HepG2 (cell line): ENCODE data around the gene NOL4L.

Experiments
- BRCA1 ChIP-seq: sonication (generic); formaldehyde crosslinking; IDR thresholded peaks from 2 replicates; pipeline ENCODE4 v1.4.0; 2020; ENCODE audit warnings: missing genetic modification reagents
- CTCF ChIP-seq: sonication (generic); formaldehyde crosslinking; IDR thresholded peaks from 2 replicates; pipeline ENCODE4 v1.5.0; 2020; ENCODE audit warnings: mild to moderate bottlenecking, missing genetic modification reagents, moderate library complexity
- JUN ChIP-seq: sonication (generic); formaldehyde crosslinking; IDR thresholded peaks from 2 replicates; pipeline ENCODE4 v1.4.0; 2020; ENCODE audit warnings: mild to moderate bottlenecking, missing genetic modification reagents
- MYC ChIP-seq: sonication (generic); formaldehyde crosslinking; IDR thresholded peaks from 2 replicates; pipeline ENCODE4 v1.9.0; 2021; ENCODE audit warnings: missing genetic modification reagents, borderline replicate concordance
- RFXAP ChIP-seq: sonication (generic); formaldehyde crosslinking; IDR thresholded peaks from 2 replicates; pipeline ENCODE4 v1.4.0; 2020; ENCODE audit warnings: missing genetic modification reagents, borderline replicate concordance
- SMC3 ChIP-seq: IDR thresholded peaks from 2 replicates; pipeline ENCODE4 v1.6.1; 2011; ENCODE audit warnings: low read length, improper control_type of control experiment
- ZNF83 ChIP-seq: sonication (generic); formaldehyde crosslinking; IDR thresholded peaks from 2 replicates; pipeline ENCODE4 v1.4.0; 2020; ENCODE audit warnings: missing genetic modification reagents, mild to moderate bottlenecking, borderline replicate concordance
- ZZZ3 ChIP-seq: sonication (generic); formaldehyde crosslinking; IDR thresholded peaks from 2 replicates; pipeline ENCODE4 v1.4.0; 2020; ENCODE audit warnings: missing genetic modification reagents, mild to moderate bottlenecking, borderline replicate concordance
- TF ChIP-seq, protein P1 (sequence below): IDR thresholded peaks from 2 replicates; pipeline ENCODE4 v1.6.1; 2012; ENCODE audit warnings: low read depth, low read length, improper control_type of control experiment

DNA sequence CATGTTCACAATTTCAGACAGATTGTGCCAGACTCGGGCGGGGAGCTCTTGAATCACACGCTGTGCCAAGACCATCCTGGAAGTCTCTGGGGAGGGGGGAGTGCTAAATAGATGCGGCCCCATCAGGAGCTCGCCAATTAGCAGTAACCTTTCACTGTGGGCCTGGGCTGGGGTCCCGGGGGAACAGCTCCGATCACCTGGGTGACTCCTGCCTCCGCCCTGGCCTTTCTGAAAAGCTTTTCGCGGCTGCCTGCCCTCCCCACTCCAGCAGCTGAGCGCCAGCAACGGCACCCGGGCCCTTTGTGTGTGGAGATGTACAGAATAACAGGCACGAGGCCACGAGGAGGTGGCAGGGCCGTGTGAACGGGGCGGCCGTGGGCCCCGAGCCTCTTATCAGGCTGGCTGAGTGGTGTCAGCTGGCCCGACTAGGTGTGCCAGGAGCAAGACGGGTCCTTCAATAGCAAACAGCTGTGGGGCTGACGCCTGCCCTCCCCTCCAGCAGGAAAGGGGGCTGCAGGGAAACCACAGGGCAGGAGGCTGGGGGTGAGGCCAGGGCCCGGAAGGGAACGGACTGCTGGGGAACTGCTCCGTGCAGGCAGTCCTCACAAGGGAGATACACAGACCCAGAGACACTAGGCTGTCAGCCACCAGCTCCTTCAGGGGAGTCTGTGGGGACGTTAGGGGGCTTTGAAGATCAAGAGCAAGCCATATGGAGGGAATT is 56.8 kb downstream of the NOL4L start:
- TF ChIP-seq MYC: no peak
- TF ChIP-seq RFXAP (CRISPR knock-in tag): no peak
- TF ChIP-seq BRCA1 (CRISPR knock-in tag): no peak
- TF ChIP-seq CTCF (CRISPR knock-in tag): no peak
- TF ChIP-seq JUN: no peak
- TF ChIP-seq ZZZ3 (CRISPR knock-in tag): no peak
- TF ChIP-seq, protein P1, sequence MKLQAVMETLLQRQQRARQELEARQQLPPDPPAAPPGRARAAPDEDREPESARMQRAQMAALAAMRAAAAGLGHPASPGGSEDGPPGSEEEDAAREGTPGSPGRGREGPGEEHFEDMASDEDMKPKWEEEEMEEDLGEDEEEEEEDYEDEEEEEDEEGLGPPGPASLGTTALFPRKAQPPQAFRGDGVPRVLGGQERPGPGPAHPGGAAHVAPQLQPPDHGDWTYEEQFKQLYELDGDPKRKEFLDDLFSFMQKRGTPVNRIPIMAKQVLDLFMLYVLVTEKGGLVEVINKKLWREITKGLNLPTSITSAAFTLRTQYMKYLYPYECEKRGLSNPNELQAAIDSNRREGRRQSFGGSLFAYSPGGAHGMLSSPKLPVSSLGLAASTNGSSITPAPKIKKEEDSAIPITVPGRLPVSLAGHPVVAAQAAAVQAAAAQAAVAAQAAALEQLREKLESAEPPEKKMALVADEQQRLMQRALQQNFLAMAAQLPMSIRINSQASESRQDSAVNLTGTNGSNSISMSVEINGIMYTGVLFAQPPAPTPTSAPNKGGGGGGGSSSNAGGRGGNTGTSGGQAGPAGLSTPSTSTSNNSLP: no peak
- no peak for TF ChIP-seq ZNF83 (CRISPR knock-in tag)
- TF ChIP-seq SMC3: no peak
